Measurements from ENCODE around the gene CBFA2T2.

CBFA2T2 gene

DNA sequence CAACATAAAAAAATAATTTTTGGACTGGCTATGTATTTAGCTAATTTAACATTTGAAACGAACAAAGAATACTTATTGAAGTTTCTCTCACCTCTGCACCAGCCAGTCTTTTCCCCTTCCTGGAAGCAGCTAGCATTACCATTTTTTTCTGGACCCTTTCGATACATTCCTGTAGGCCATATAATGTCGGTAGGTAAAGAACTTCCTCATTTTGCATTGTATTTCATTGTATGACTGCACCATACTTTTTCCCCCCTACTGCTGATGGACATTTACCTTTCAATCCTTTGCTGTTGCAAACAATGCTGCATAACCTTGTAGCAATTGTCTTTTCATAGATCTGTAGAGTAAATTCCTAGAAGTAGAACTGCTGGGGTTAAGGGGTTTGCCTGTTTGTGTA lies 17.6 kb downstream of the CBFA2T2 start:
- TF ChIP-seq SIN3A (IDR thresholded peaks at IDR 0.05; ENCODE audit: borderline replicate concordance, insufficient read depth, low read length) (no peak), TAF1 (IDR thresholded peaks at IDR 0.05; ENCODE audit: borderline replicate concordance, insufficient read depth, low read length) (no peak), FOXP2 (optimal IDR thresholded peaks at IDR 0.05; ENCODE audit: borderline replicate concordance, extremely low read depth, extremely low read length, insufficient read depth) (no peak), POLR2AphosphoS5 (IDR thresholded peaks at IDR 0.05; ENCODE audit: low read depth, low read length) (no peak)
- TF ChIP-seq, protein P1, sequence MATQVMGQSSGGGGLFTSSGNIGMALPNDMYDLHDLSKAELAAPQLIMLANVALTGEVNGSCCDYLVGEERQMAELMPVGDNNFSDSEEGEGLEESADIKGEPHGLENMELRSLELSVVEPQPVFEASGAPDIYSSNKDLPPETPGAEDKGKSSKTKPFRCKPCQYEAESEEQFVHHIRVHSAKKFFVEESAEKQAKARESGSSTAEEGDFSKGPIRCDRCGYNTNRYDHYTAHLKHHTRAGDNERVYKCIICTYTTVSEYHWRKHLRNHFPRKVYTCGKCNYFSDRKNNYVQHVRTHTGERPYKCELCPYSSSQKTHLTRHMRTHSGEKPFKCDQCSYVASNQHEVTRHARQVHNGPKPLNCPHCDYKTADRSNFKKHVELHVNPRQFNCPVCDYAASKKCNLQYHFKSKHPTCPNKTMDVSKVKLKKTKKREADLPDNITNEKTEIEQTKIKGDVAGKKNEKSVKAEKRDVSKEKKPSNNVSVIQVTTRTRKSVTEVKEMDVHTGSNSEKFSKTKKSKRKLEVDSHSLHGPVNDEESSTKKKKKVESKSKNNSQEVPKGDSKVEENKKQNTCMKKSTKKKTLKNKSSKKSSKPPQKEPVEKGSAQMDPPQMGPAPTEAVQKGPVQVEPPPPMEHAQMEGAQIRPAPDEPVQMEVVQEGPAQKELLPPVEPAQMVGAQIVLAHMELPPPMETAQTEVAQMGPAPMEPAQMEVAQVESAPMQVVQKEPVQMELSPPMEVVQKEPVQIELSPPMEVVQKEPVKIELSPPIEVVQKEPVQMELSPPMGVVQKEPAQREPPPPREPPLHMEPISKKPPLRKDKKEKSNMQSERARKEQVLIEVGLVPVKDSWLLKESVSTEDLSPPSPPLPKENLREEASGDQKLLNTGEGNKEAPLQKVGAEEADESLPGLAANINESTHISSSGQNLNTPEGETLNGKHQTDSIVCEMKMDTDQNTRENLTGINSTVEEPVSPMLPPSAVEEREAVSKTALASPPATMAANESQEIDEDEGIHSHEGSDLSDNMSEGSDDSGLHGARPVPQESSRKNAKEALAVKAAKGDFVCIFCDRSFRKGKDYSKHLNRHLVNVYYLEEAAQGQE (IDR thresholded peaks at IDR 0.05; ENCODE audit: insufficient read depth in 1 of 2, low read depth in 2 of 2, low read length in 2 of 2) = no peak

DNA sequence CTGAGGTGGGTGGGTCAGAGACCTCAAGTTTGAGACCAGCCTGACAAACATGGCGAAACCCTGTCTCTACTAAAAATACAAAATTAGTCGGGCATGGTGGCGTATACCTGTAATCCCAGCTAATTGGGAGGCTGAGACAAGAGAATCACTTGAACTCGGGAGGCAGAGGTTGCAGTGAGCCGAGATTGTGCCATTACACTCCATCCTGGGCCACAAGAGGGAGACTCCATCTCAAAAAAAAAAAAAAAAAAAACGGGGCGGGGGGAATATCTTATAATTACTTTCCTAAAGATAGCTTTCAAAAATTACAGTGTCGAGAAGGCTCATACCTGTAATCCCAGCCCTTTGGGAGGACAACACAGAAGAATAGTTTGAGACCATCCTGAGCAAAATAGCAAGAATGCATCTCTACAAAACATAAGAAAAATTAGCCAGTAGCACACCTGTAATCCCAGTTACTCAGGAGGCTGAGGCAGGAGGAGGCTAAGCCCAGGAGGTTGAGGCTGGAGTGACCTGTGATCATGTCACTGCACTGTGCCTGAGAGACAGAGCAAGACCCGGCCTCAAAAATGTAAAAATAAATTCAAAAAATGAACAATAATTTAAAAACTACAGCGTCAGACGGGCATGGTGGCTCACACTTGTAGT lies 25.8 kb downstream of the CBFA2T2 start:
- no peak for TF ChIP-seq TAF1 (IDR thresholded peaks at IDR 0.05; ENCODE audit: borderline replicate concordance, insufficient read depth, low read length)
- TF ChIP-seq POLR2AphosphoS5 (IDR thresholded peaks at IDR 0.05; ENCODE audit: low read depth, low read length) = no peak
- TF ChIP-seq, protein P1 (IDR thresholded peaks at IDR 0.05; ENCODE audit: insufficient read depth in 1 of 2, low read depth in 2 of 2, low read length in 2 of 2) = no peak
- no peak for TF ChIP-seq FOXP2 (optimal IDR thresholded peaks at IDR 0.05; ENCODE audit: borderline replicate concordance, extremely low read depth, extremely low read length, insufficient read depth)
- no peak for TF ChIP-seq SIN3A (IDR thresholded peaks at IDR 0.05; ENCODE audit: borderline replicate concordance, insufficient read depth, low read length)

DNA sequence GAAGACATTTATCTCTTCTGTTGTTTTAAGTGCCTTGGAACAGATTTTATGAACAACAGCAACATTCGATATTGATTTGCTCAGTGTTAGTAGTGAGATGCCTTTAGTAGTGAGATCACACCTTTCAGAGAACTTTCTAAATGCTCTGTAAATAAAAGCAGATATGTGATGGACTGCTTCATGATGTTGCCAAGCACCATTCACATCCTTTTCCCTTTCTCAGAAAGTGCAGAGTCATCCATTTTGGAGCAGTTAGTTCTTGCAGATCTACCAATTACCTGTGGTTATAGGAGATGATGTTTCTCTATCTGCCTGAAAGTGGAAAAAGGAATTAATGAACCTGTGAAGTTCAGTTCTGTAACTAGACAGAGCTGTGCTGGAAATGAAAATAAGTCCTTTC lies 27.0 kb downstream of the CBFA2T2 start:
- TF ChIP-seq TAF1 (IDR thresholded peaks at IDR 0.05; ENCODE audit: borderline replicate concordance, insufficient read depth, low read length) = no peak
- no peak for TF ChIP-seq POLR2AphosphoS5 (IDR thresholded peaks at IDR 0.05; ENCODE audit: low read depth, low read length)
- no peak for TF ChIP-seq FOXP2 (optimal IDR thresholded peaks at IDR 0.05; ENCODE audit: borderline replicate concordance, extremely low read depth, extremely low read length, insufficient read depth)
- TF ChIP-seq SIN3A (IDR thresholded peaks at IDR 0.05; ENCODE audit: borderline replicate concordance, insufficient read depth, low read length) = no peak
- TF ChIP-seq, protein P1 (IDR thresholded peaks at IDR 0.05; ENCODE audit: insufficient read depth in 1 of 2, low read depth in 2 of 2, low read length in 2 of 2) = no peak

DNA sequence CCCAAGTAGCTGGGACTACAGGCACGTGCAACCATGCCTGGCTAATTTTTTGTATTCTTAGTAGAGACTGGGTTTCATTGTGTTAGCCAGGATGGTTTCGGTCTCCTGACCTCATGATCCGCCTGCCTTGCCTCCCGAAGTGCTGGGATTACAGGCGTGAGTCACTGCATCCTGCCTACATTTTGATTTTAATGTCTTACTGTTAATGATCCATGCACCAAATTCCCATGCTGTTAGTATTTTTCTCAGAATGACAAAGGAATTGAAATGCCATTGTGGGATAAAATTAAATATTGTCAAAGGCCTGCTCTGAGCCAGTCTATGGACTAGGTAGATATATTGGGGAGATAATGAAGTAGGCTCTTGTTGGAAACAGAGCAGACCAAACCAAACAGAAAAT lies 28.2 kb downstream of the CBFA2T2 start:
- no peak for TF ChIP-seq FOXP2 (optimal IDR thresholded peaks at IDR 0.05; ENCODE audit: borderline replicate concordance, extremely low read depth, extremely low read length, insufficient read depth)
- TF ChIP-seq, protein P1 (IDR thresholded peaks at IDR 0.05; ENCODE audit: insufficient read depth in 1 of 2, low read depth in 2 of 2, low read length in 2 of 2) = no peak
- no peak for TF ChIP-seq SIN3A (IDR thresholded peaks at IDR 0.05; ENCODE audit: borderline replicate concordance, insufficient read depth, low read length)
- TF ChIP-seq POLR2AphosphoS5 (IDR thresholded peaks at IDR 0.05; ENCODE audit: low read depth, low read length) = no peak
- no peak for TF ChIP-seq TAF1 (IDR thresholded peaks at IDR 0.05; ENCODE audit: borderline replicate concordance, insufficient read depth, low read length)

Measured in PFSK-1 (cell line).